HG02870 (cell line): Measurements from ENCODE around the gene KIF2A.
"Not testable (repeated sequence)": the region's sequence is repeated elsewhere in the genome, so short reads cannot be mapped to it uniquely, and the experiment has no call there.

ENCODE experiments used
- ATAC-seq: cut with Tn5 transposase; IDR thresholded peaks from one replicate; pipeline ENCODE4 v1.9.1; 2021; ENCODE audit warnings: mild to moderate bottlenecking, moderate library complexity; ENCODE audit not compliant: unreplicated experiment

KIF2A gene

DNA sequence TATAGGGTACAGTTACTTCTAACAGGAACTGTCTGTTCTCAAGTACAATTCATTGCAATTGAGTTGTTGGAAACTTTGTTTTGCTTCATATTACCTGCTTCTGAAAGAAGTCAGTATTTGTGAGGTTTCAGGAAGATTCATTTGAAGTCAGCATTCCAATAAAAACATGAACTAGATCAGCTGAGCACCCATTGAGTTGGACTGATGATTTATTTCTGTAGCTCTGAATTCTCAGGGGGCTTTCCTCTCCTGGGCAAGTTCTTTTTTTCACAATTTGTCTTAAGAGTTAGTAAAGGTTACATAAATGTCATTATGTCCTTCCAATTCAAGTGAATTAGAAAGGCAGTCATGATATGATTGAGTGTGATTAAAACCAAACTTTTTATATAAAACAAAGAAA, 16.2 kb upstream of the KIF2A start:
- ATAC-seq, result no peak

DNA sequence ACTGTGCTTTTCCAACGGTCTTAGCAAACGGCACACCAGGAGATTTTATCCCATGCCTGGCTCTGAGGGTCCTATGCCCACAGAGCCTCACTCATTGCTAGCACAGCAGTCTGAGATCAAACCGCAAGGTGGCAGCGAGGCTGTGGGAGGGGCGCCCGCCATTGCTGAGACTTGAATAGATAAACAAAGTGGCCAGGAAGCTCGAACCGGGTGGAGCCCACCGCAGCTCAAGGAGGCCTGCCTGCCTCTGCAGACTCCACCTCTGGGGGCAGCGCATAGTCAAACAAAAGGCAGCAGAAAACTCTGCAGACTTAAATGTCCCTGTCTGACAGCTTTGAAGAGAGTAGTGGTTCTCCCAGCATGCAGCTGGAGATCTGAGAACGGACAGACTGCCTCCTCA, 14.2 kb upstream of the KIF2A start:
- not testable (repeated sequence) for ATAC-seq

DNA sequence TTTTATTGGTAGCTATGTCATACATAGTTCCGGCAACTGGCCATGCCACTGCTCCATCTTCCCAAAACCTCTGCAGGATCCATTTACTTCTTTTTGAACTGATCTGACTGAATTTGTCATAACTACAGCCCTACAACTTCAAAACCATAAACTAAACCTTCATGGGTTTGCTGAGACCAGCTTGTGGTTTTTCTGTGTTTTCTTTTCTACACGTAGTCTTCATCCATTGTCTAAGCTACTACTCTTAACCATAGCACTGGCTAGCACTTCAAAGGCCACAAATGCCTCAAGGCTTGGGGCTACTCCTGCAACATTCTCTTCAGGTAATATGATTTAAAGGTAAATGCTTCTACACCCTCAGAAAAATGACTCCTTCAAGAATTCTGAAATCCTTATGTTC, 9.0 kb upstream of the KIF2A start:
- ATAC-seq, result no peak

DNA sequence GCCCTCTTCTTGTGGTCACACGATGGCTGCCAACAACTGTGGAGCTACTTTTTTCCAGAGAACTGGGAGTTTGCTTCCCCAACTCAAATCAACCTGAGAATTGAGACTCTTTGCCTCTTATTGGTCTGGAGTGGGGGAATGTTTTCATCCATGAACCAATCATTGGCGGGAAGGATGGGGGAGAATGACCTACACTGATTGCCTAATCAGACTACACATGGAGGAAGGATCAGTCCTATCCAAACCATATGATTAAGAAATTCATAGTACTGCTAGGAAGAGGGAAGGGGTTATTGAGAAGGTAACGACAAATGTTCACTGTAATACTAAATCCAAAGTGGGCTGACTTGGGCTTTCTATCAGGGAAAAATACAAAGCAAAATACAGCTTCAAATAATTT, 7.9 kb upstream of the KIF2A start:
- ATAC-seq, result no peak

DNA sequence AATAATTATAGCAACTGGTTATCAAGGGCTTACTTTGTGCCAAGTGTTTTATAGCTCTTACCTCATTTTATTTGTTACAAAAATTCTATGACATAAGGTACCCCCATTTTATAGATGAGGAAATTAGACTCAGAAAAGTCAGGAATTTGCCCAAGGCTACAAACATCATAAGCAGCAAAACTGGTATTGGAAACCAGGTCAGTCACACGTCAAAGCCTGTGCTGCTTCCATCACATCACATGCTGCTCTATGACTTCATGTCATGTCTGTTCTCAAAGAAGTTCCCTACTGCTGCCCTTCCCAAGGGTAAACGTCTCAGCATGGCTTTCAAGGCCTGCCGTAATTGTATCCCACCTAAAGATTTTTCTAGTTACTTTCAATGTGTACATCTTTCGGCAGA, 6.9 kb upstream of the KIF2A start:
- no peak for ATAC-seq

DNA sequence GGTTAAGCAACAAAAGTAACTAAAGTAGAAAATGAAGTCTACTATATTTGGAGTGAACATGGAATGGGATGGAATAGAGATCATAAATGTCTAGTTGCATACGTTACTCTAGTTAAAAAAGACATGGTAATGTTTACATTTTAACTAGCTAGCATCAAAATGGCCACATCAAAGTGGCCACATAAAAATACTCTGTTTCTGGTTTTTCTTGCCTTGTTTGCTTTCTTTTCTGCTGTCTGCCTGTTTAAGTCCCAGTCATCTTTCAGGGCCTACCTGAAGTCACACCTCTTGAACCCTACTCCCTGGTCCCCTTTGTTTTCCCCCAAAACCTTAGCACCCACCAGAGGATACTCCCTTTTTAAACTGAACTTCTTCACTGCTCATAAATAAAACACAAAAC, 6.4 kb upstream of the KIF2A start:
- no peak for ATAC-seq

DNA sequence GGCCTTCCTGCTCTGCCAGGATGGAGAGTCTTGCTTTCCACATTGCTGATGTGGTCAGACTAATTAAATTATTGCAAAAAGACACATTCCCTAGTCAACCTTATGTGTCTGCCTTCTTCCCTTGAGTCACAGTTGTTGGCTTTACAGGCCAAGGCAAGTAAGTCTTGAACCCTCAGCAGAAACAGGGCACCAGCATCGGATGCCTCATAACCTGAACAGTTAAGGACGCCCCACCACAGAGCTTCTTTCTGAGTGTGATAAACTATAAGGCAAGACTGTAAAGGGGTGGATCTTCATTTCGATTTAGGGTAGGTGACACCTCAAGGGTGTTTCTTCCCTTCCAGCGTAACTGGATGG, 670 bp upstream of the KIF2A start:
- ATAC-seq, result no peak

DNA sequence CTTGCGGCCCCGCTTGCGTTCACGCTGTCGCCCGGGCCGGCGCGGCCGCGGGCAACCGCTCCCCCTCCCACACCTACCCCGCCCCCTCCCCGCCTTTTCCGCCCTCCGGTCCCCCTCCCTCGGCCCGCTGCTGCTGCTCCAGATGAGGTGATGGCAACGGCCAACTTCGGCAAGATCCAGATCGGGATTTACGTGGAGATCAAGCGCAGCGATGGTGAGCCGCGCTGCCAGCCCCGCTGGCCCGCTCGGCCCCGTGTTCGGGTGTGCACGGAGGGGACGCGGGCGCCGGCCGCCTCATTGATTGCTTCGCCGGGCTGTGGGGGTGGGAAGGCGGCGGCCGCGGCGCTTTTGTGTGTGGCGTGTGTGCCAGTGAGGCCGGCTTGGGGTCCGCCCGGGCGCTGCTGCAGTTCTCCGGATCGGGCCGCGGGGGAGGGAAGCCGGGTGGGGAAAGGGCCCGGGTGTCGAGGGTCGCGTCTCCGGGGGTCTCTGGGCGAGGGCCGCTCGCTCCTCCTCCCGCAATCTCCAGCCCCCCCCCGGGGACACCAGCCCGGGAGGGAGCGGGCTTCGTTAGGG, 403 bp downstream of the KIF2A start:
- peak; percentile 37 for ATAC-seq

DNA sequence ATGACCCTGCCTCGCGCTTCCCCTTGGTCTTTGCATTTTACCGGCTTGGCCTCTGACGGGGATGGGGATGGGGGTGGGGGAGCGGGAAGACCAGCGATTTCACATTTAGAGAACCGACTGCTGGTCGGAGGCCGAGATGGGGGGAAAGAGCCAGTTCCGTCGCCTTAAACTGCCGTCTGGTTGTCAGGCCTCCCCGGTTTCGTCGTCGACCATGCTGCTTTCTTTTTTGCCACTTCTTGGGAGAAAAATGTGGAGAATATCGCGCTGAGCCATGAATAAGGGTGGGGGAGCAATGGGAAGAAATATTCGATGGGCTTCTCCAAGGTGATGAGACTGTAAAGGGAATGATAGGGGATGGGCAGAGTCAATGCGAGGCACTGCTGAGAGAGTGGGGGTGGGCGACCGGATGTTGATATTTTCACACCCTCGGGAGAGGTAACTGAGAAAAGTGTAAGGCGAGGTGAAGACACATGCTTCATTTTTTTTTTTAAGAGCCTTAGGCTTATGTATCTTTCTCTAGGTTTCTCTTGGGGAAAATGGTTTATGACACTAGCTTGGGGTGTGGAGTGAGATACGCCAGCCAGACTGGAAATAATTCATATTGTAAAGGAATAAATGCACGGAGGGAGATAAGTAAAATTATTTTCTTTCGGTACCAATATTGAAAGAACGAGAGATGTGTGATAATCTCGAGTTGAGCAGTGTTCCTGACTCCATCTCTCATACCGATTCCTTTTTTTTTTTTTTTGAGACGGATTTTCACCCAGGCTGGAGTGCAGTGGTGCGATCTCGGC, 1.1 kb downstream of the KIF2A start:
- ATAC-seq, result peak; percentile 18

DNA sequence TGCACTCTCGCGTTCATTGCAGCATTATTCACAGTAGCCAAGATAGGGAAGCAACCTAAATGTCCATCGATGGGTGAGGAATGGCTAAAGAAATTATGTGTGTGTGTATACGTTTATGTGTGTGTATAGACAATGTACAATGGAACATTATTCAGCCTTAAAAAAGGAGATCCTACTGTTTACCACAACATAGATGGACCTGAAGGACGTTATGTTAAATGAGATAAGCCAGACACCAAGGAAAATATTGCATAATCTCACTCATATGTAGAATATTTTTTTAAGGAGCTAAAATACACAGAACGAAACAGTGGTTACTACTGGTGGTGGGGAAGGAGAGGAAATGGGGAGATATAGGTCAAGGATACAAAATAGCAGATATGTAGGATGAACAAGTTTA, 2.4 kb downstream of the KIF2A start:
- ATAC-seq, result no peak

DNA sequence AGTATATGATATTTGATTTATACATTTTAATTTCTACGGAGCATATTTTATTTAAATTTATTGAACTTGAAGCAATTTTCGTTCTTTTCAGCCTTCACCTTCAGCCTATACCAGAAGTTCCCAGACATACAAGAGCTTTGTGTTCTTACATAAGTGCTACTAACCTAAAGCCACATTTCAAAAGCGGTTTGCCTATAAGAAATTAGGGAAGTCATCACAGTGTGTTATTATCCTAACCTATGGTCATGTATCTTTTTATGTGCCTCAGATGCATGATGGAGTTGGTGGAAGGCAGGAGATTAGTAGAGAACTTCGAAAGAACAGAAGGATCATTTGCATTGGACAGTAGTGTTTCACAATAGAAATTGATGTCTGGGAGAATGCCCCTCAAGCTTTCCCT, 3.1 kb downstream of the KIF2A start:
- no peak for ATAC-seq

DNA sequence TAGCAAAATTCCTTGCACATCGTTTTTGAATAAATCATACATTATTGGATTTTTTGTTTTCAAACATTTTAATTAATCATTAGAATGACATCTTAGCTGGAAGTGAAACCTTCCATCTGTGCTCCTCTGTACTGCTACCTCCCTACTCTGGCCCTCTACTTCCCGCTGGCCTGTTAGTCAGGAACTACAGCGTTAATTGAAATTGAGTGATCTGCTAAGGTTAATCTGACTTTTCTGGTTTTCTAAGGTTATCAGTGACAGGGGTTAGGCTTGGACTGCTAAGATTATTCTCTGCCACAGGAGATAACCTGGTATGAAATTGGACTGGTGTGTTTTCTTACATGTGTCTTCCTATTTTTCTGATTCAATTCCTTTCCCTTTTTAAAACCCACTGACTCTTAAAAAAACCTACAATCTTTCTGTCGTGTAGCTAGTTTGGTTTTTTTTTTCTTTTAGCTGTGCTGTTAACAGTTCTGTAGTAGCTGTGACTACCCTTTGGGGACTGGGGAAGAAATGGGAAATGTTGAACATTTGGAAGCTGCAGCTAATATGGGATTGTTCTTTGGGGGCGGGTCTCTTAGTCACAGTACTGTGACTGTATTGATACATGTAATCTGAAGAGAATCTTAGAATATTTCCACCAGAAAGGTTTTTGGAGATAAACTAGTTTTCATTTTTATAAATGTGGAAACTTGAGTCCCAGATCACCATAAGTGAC, 4.6 kb downstream of the KIF2A start:
- no peak for ATAC-seq

DNA sequence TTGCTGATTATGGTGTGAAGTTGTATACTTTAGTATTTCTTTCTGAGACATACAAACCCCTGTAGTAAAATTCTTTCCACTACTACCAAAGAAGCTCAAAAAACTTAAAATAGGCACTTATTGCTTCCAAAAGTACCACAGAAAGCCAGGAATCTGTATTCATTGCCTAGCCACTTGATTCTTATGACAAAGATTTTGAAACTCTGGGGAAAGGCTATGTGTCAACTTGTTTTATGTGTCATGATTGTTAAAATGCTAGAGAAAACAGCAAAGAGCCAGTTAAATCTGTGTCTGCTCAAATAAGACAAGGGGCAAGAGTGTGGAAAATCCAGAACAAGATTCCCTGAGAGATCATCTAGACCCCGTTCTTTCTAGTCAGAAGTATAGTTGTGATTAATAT, 6.0 kb downstream of the KIF2A start:
- no peak for ATAC-seq

DNA sequence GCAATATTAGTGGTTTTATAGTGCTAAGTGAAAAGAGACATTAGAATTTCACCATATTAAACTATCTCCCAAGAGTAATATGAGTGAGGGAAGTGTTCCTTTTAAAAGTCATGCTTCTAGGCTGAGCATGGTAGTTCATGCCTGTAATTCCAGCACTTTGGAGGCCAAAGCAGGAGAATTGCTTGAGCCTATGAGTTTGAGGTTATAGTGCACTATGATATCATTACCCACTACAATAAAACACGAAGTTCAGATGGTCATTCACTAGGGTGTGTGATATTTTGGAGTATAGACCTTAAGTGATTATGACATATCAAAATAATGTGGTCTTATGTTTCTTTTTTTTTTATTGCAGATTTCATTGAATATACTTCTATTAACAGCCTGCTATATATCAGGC, 6.7 kb downstream of the KIF2A start:
- no peak for ATAC-seq

DNA sequence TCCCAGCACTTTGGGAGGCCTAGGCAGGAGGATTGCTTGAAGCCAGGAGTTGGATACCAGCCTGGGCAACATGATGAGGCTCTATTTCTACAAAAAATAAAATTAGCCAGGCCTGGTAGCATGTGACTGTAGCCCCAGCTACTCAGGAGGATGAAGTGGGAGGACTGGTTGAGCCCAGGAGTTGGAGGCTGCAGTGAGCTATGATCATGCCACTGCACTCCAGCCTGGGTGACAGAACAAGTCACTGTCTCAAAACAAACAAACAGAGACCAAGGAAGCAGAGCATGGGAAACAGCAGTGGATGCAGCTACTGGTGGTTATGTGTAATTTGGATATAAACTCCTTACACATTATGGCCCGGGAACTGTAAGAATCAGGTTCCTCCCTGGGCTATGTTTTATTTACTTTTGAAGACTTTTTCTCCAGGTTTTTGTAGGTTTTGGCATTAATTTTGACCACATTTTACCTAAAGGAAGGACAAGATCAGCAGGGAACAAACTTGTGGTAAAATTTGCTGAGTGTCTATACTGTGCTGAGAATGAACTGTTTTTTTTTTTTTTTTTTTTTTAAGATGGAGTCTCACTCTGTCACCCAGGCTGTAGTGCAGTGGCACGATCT, 8.3 kb downstream of the KIF2A start:
- no peak for ATAC-seq

DNA sequence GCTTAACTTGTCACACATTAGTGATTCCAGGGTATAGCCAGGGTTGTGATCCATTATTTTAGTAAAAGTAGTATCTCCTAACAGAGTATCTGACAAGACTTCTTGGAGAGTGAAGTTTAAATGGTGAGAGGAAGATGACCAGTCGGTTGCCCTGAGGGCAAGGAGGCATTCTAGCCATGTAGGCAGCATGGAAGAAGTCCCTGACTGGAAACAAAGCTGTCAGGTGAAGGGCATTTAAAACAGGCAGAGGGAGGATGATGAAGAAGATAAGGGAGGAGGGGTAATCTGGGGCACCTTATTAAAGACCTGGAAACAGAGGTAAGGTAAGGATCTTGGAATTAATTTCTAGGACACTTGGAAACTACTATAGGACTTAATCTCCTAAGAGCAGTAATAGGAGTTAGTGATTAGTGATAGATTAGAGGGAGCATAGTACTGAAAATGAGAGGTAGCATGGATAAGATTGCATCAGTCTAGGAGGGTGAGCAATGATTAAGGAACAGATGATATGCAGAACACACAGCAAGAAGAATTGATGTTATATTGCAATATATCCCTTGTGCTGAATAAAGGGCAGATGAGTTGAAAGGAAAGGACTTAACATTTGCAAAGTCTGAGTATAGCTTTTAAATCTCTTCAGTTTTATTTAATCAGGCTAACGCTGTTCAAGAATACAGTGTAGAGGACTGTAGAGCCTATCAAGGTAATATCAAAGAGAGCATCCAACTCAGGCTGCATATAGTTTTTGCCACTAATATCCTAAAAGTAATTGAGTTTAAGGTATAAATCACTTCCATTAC, 9.6 kb downstream of the KIF2A start:
- no peak for ATAC-seq

DNA sequence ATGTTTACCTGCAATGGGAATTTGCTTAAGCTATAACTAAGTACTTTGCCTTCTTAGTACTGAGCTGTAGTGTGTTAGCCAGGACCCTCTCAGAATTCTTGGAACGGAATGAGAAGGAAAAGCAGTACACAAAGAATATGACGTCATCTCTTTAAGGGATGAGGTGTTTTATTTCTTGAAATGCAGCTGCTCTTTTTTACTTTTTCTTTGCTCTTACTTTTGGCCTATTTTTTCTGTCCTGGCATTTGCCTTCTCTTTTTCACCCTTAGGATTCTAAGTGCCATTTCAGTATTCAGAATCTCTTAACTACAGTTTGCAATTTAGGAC, 10.1 kb downstream of the KIF2A start:
- no peak for ATAC-seq

DNA sequence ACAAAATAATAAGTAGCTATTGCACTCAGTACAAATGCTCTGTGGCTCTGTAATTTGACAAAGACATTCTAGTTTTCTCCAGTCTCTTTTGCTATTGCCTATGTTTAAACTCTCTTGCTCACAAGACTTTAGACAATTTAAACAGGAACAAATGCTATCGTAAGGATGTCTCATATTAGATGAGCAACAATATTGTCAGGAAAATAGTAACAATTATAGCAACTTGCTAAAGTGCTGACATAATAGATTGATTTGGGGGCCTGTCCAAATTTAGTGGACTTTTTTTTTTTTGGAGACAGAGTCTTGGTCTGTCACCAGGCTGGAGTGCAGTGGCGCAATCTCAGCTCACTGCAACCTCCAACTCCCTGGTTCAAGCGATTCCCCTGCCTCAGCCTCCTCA, 11.8 kb downstream of the KIF2A start:
- ATAC-seq, result no peak

DNA sequence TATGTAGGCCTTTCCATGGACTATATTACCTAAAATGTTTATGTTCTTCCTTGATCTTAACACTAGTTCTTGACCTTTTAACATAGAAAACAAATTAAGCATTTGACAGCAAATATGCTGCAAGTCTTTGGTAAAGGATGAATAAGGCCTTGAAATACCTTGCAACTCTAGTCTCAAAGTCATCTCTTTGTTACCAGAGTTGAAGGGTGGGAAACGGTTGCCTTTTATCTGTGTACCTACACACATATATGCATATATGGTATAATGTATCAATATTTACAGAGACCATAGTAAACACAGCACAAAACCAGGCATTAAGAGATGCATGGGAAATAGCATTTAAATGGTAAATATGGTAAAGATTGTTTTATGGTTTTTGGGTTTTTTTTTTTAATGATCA, 16.5 kb downstream of the KIF2A start:
- ATAC-seq, result no peak

DNA sequence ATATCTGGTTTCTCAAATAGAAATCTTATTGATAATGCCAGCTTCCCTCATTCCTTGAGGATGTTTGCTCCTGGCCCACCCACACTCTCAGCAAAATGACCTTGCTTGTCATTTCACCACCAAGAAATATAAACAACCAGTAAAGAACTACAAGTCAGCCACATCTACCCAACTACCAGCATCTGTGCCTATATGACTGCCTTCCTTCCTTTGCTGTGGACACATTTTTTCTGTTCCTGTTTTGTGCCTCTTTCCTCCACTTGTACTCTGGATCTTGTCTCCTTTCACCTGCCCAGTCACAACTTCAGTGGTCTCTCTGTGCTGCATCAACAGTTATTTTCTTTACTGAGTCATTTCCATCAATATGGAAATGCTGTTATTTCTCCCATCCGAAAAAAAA, 20.3 kb downstream of the KIF2A start:
- peak; percentile 68 for ATAC-seq

DNA sequence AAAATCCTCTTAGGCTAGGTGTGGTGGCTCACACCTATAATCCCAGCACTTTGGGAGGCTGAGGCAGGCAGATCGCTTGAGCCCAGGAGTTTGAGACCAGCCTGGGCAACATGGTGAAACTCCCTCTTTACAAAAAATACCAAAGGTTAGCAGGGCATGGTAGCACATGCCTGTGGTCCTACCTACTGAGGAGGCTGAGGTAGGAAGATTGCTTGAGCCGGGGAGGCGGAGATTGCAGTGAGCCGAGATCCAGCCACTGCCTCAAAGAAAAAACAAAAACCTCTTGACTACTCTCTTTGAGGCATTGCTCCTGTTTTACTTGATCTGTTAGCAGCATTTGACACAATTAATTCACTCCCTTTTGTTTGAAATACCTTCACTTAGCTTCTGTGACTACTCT, 20.7 kb downstream of the KIF2A start:
- no peak for ATAC-seq
